Measurements from ENCODE around the gene CCDC13.
"Not testable (repeated sequence)": the region's sequence is repeated elsewhere in the genome, so short reads cannot be mapped to it uniquely, and the experiment has no call there.

Gene CCDC13, protein sequence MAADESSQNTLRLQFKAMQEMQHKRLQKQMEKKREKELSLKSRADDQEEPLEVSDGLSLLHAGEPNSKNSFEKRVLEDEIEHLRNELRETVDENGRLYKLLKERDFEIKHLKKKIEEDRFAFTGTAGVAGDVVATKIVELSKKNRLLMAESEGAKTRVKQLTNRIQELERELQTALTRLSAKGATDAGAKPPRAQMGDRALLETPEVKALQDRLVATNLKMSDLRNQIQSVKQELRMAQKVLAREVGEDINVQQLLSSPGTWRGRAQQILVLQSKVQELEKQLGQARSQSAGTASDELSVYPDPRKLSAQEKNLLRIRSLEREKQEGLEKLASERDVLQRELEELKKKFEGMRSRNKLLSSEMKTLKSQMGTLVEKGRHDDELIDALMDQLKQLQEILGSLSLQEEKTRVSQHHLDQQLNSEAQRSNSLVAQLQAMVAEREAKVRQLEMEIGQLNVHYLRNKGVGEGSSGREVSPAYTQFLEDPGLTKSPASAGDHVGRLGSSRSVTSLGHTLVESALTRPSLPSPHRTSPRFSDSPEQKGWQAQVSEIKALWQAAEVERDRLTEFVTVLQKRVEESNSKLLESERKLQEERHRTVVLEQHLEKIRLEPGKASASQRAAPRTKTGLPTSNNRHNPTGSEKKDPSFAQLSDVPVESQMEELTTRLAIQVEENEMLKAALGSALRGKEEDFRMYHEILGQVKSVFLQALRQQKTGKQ

DNA sequence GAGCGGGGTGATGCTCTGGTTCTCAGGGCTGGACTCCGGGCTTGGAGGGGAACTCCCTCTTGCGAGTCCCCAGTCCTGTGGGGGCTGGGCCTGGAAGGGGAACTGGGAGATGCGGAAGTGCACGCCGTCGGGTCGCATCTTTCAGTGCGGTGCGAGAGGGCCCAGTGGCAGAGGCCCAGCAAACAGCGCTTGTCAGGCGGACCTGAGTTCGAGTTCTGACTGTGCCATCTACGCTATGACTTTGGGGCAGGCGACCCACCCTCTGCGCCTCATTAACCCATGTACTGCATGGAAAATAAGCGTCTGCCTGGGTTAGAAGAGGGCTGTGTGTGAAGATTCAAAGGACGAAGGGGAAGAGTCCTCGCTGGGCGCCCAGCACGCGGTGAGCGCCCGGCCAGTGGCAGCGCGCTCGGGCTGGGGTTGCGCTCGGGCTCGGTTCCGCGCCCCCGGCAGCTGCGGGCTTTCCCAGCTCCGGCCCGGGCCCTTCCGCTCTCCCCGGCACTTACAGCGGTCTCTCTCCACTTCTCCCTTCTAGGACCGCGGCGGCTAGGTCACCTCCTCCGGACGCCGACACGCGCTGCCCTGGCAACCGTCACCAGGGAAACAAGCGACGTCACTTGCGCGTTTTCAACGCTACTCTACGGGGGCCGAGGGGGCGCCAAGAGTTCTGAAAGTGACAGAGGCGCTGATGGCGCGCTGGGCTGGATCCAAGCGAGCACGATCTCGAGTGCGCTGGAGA lies at the start of gene CCDC13:
Gene CCDC13, minus strand, starts transcription at position 584 of the 739 bp plus-strand sequence. CDS start 14,908 bp downstream, outside the sequence.
- DNase-seq (ENCODE audit: low spot score) = peak; percentile 96

GRCh38 chr3:42822828-42823227 lies 49.8 kb upstream of the CCDC13 start:
- no peak for DNase-seq (ENCODE audit: low spot score)

GRCh38 chr3:42820746-42821051 lies 47.6 kb upstream of the CCDC13 start:
- no peak for DNase-seq (ENCODE audit: low spot score)

DNA sequence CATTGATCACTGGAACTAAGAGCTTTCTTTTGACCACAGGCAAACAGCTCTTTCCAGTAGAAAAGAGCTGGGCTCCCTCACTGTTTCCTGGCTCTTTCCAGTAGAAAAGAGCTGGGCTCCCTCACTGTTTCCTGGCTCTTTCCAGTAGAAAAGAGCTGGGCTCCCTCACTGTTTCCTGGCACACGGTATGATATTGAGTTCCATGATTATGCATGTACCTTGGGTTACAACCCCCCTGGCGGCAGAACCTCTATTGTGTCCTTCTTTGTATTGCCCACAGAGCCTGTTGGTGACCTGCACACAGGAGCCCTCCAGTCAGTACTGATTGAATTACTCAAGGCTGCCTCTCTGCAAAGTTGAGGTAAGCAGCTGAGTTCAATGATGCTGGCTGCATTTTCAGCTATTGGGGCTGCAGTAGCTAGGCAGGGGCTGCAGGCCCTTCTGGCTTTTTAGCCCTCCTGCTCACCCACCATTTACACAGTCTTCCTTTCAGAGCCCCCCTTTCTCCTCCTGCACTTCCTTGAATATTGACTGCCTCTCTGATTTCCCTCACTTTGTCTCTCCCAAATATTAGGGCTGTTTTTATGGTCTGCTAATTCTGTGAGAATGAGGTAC lies 46.4 kb upstream of the CCDC13 start:
- DNase-seq (ENCODE audit: low spot score) = no peak

- DNase-seq (ENCODE audit: low spot score) = no peak
Observed at GRCh38 chr3:42815826-42816225, 42.8 kb upstream of the CCDC13 start.

DNA sequence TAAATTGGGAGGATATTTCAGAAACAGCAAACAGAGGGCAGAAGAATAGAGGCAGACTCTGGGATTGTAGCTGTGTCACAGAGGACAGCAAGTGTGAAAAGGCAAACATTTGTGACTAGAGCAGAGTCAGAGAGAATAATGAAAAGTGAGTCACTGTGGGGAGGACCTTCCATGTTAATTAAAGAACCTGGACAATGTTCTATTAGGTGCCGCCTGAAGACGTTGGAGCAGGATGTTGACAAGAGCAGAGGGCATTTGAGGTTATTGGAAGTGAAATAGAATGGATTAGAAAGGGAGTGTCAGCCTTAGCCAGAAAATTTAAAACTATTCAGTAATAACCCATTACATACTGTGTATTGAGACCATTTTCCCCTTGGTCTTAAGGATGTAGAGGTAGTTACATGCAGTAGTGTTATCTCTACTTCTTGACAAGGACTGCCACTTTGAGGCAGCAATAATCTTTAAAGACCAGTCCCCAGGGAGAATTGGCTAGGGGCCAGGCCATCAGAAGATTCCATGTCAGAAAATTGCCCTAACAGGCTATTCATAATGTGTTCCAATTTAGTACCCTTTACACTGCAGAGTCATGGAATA lies 42.0 kb upstream of the CCDC13 start:
- no peak for DNase-seq (ENCODE audit: low spot score)

DNA sequence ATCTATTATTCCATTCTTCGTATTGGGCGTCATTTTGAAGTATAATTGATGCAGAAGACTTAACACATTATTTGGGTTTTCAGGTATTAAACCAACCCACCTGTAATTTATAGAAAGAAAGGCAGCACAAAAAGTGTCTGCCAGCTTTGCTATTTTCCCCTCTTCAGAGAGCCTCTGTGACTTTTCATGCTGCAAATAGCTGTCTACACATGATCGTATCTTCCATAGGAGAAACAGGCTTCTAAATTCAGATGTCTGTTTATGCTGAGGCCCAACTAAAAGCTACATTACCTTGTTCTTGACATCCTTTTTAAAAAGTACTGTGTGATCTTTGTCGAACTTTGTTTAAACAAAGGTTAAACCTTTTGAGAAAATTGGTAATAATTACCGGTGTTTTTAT lies 41.2 kb upstream of the CCDC13 start:
- DNase-seq (ENCODE audit: low spot score) = no peak

GRCh38 chr3:42811118-42811883 lies 38.2 kb upstream of the CCDC13 start:
- DNase-seq (ENCODE audit: low spot score) = not testable (repeated sequence)

DNA sequence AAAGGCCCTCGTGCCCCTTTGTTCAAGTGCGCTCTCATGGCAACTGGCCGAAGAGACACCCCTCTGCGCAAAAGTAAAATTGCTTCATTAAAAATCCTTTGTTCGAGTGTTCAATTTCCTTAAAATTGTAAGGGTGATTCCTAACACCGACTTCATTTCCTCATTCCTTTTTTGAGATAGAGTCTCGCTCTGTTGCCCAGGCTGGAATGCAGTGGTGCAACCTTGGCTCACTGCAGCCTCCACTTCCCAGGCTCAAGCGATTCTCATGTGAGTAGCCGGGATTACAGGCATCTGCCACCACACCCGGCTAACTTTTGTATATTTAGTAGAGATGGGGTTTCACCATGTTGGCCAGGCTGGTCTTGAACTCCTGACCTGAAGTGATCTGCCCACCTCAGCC lies 37.7 kb upstream of the CCDC13 start:
- DNase-seq (ENCODE audit: low spot score) = not testable (repeated sequence)

DNA sequence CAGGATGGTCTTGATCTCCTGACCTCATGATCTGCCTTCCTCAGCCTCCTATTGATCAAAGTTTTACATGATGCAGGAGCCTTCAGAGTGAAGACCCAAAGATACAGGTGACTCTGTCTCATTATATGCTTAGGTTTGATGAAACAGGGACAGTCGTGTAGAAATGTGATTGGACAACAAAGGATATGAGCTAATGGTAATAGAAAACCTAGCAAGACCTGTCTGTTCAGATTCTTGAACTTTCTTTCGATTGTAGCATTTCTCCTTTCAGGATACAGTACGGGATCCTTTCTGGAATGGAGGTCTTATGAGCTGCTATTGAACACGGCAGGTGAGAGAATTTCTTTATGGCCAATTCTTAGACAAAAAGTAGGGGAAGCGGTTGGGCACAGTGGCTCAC lies 36.1 kb upstream of the CCDC13 start, which contains the start of gene ACKR2:
Gene ACKR2, plus strand, starts transcription at position 244 of the 400 bp plus-strand sequence. CDS start 55,058 bp downstream, outside the sequence.
- DNase-seq (ENCODE audit: low spot score) = no peak

- DNase-seq (ENCODE audit: low spot score) = no peak
Observed at GRCh38 chr3:42807929-42808328, 34.9 kb upstream of the CCDC13 start.

DNA sequence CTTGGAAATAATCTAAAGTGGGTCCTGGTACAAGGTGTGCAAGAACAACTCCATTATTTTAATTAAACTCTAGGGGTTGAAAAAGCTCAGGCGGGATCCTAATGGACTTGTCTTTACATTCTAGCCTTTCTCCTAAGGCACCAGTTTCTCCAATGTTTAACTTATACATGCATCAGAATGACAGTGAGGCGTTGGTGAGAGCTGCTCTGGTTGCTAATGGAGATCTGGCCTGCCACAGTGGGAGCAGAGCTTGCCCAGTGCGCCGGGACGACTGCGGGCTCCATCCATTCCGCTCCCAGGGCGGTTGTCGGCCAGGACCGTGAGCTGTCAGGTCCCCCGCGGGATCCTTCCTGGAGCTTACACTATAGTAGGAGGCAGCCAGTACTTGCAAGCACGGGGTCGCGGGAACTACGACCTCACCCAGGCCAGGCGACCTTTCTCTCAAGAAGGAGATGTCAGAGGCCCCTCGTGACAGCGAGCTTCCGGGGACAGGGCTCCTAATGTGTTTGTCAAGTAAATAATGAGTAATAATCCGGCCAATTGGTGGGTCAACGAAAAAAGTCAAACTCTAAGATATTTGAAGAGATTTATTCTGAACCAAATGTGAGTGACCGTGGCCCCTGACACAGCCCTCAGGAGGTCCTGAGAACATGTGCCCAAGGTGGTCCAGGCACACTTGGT lies 32.2 kb upstream of the CCDC13 start:
- peak; percentile 70 for DNase-seq (ENCODE audit: low spot score)

DNA sequence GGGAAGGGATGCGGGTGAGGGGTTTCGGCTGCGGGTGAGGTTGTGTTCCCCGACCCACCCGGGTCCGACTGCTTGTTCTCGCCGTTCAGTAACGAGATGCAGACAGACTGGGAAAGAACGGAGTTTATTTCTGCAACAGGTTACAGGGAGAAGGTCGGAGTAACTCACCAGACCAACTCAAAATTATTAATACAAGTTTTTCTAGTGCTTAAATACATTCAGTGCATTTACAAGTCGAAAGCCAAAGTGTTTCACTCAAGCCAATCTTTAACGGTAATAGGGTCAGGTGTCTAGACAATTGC lies 31.7 kb upstream of the CCDC13 start:
- DNase-seq (ENCODE audit: low spot score) = no peak

DNA sequence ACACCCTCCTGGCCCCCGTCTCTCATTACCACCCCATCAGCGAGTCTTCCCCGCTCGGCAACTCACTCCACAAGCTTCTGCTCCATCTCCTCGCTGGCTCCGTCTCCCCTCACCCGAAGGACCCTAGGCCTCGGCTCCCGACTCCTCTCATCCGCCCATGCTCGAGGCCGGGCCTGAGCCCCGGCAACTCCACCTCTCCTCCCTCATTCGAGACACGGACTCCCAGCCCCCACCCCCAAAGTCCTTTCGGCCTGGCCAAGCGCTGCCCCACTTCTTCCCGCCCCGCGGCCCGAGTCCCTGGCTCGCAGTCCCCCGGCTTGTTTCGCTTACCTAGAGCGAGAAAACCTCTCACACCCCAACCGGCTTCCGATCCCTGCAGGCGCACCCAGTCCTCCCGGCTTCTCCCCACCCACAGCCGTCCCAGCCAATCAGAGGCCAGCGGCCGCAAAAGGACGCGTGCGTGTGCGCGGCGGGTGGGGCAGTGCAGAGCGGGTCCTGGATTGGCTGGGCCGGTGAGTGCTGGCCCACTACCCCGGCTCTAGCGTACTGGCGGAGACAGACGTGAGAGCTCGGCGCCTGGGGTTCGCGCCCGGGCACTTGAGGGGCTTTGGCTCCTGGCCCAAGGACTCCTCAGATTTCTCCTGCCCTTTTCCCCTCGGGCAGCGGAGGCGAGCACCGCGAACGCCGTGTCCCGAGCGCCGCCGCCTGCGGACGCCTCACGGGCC lies 31.2 kb upstream of the CCDC13 start, which contains the start of gene HIGD1A:
Gene HIGD1A, minus strand, starts transcription at position 385 of the 725 bp plus-strand sequence. CDS start 10,237 bp downstream, outside the sequence.
- DNase-seq (ENCODE audit: low spot score) = peak; percentile 97

GRCh38 chr3:42803414-42804105 lies 30.5 kb upstream of the CCDC13 start:
- peak; percentile 58 for DNase-seq (ENCODE audit: low spot score)

DNA sequence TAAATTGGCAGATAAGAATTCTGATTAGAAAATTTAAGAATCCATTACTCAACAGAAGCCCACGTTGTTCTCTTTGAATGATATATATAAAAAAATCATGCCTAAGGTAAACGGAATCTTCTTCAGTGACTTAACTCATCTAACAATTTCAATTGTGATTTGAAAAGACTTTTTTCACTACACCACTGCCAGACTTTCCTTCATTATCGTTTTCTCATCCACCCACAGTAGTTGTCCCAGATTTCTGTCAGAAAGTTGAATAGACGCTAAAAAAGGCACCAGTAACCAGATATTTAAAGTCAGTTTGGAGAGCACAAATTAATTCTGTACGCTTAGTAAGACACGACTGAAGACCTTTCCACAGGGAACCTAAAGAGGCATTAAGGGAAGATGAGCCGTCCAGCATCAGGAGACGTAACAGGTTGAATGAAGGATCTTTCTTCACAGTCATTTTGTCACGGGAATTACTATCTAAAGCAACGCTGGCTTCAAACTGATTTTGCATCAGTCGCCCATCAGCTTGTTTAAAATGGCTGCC lies 29.9 kb upstream of the CCDC13 start:
- no peak for DNase-seq (ENCODE audit: low spot score)

DNA sequence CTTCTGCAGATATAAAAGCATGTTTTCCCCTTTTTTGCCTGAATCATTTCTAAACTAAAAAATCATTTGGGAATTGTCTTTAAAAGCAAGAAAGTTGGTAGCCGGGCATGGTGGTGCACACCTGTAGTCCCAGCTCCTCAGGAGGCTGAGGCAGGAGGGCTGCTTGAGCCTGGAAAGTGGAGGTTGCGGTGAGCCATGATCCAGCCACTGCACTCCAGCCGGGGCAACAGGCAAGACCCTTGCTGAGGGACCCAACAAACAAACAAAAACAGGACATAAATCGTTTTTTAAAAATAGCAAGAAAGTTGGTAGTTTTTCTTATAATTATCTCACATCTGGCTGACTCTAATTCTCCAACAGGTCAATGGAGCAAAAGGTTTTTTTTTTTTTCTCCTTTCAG lies 28.7 kb upstream of the CCDC13 start:
- DNase-seq (ENCODE audit: low spot score) = no peak

- DNase-seq (ENCODE audit: low spot score) = no peak
Observed at GRCh38 chr3:42801048-42801620, 28.1 kb upstream of the CCDC13 start.

GRCh38 chr3:42800251-42800650 lies 27.2 kb upstream of the CCDC13 start:
- DNase-seq (ENCODE audit: low spot score) = no peak
